Ishikawa (cell line): ENCODE measurements around the gene PRSS53.

Experiments used
- CEBPB ChIP-seq: IDR thresholded peaks from 2 replicates; pipeline ENCODE4 v1.6.1; 2012
- EGR1 ChIP-seq: IDR thresholded peaks from 2 replicates; pipeline ENCODE4 v1.6.1; 2012
- EP300 ChIP-seq: IDR thresholded peaks from 2 replicates; pipeline ENCODE4 v1.6.1; 2012; ENCODE audit warnings: borderline replicate concordance
- NFIC ChIP-seq: IDR thresholded peaks from 2 replicates; pipeline ENCODE4 v1.6.1; 2012
- RAD21 ChIP-seq: IDR thresholded peaks from 2 replicates; pipeline ENCODE4 v1.6.1; 2012; ENCODE audit warnings: low read depth
- REST ChIP-seq: IDR thresholded peaks from 2 replicates; pipeline ENCODE4 v1.6.1; 2012; ENCODE audit warnings: low read depth, mild to moderate bottlenecking
- TAF1 ChIP-seq: IDR thresholded peaks from 2 replicates; pipeline ENCODE4 v1.6.1; 2012; ENCODE audit warnings: low read depth, mild to moderate bottlenecking
- TCF12 ChIP-seq: IDR thresholded peaks from 2 replicates; pipeline ENCODE4 v1.6.1; 2012; ENCODE audit warnings: low read depth
- TEAD4 ChIP-seq: IDR thresholded peaks from 2 replicates; pipeline ENCODE4 v1.6.1; 2012
- USF1 ChIP-seq: IDR thresholded peaks from 2 replicates; pipeline ENCODE4 v1.6.1; 2012
- ZBTB7A ChIP-seq: IDR thresholded peaks from 2 replicates; pipeline ENCODE4 v1.6.1; 2012; ENCODE audit warnings: low read depth
- TF ChIP-seq, protein P1 (sequence below): IDR thresholded peaks from 2 replicates; pipeline ENCODE4 v1.6.1; 2012

PRSS53 gene

GRCh38 chr16:31043352-31043751 is 45.4 kb downstream of the PRSS53 start:
- TF ChIP-seq CEBPB (no peak), ZBTB7A (no peak), EP300 (no peak), REST (no peak), NFIC (no peak)
- TF ChIP-seq, protein P1, sequence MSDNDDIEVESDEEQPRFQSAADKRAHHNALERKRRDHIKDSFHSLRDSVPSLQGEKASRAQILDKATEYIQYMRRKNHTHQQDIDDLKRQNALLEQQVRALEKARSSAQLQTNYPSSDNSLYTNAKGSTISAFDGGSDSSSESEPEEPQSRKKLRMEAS: no peak

- peak; percentile 37; the same call in 1 of the 2 replicates for TF ChIP-seq REST
- no peak for TF ChIP-seq ZBTB7A
Measured at GRCh38 chr16:31042866-31043265, 45.9 kb downstream of the PRSS53 start.

GRCh38 chr16:31038993-31039392 is 49.8 kb downstream of the PRSS53 start:
- no peak for TF ChIP-seq NFIC
- no peak for TF ChIP-seq TCF12
- no peak for TF ChIP-seq EGR1
- no peak for TF ChIP-seq ZBTB7A
- no peak for TF ChIP-seq USF1
- TF ChIP-seq REST: no peak
- TF ChIP-seq CEBPB: no peak
- TF ChIP-seq, protein P1: no peak

DNA sequence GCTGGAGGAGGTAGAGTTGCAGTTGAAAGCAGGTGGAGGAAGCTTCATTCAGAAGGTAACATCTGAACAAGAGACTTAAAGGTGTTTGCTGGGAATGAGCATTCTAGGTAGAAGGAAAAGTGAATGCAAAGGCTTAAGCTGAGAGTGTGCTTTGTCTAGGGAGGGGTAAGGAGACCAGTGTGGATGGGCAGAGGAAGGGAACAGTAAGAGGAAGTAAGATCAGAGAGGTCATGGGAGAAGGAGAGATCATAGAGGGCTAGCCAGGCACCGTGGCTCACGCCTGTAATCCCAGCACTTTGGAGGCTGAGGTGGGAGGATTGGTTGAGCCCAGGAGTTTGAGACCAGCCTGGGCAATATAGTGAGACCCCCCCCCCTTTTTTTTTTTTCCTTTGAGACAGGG is 52.1 kb downstream of the PRSS53 start:
- TF ChIP-seq REST (no peak), TEAD4 (no peak), NFIC (no peak)

DNA sequence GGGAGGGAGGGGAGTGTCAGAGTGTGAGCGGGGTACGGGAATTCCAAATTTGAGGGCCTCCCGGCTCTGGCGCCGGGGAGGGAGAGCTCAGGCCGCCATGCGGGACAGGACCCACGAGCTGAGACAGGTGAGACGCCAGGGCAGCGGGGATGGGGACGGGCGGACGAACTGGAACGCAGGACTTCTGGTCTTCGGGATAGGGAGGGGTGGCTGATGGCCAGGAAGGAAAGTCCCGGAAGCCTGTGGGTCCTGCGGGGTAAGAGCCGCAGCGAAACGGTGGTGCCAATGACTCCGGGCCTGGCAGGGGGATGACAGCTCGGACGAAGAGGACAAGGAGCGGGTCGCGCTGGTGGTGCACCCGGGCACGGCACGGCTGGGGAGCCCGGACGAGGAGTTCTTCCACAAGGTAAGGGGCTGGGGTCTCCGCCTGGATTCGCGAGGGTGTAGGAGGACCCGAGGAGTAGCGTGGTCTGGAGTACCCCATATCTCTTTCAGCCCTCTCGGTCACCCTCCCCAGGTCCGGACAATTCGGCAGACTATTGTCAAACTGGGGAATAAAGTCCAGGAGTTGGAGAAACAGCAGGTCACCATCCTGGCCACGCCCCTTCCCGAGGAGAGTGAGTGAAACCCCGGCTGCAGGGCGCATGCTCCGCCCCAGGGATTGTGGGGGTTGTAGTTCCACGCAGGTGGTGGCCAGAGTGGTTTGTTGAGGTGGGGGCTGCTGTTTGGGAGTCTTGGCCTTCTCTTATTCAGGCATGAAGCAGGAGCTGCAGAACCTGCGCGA is 54.8 kb downstream of the PRSS53 start:
- TF ChIP-seq TAF1 (peak; percentile 41), RAD21 (no peak)
- TF ChIP-seq, protein P1: 0 out of 2 replicates have a peak, but pooled peaks have one; percentile 13
